GM12875 (cell line): Measurements from ENCODE around the gene EIF2S1.

ENCODE experiments used
- H3K4me3 ChIP-seq: one replicate; pipeline ENCODE4 v1.5.1; 2011; ENCODE audit warnings: low read depth, low read length, control low read depth
- CTCF ChIP-seq: IDR thresholded peaks from 2 replicates; pipeline ENCODE4 v1.5.1; 2011; ENCODE audit warnings: low read depth, mild to moderate bottlenecking, control low read depth, inconsistent platforms, low read length, moderate library complexity, borderline replicate concordance; ENCODE audit not compliant: insufficient read depth

Gene EIF2S1

GRCh38 chr14:67428501-67429031 lies 68.4 kb downstream of the EIF2S1 start:
- no peak overlapping the region for H3K4me3 ChIP-seq

GRCh38 chr14:67429510-67430205 lies 69.5 kb downstream of the EIF2S1 start:
- TF ChIP-seq CTCF, result no peak

More at GRCh38 chr14:67428501-67429031, 68.4 kb downstream of the EIF2S1 start:
- TF ChIP-seq CTCF, result no peak

GRCh38 chr14:67432050-67432564 lies 72.0 kb downstream of the EIF2S1 start:
- TF ChIP-seq CTCF, result no peak

More at GRCh38 chr14:67429510-67430205, 69.5 kb downstream of the EIF2S1 start:
- H3K4me3 ChIP-seq, result no peak overlapping the region

GRCh38 chr14:67435603-67436002 lies 75.5 kb downstream of the EIF2S1 start:
- H3K4me3 ChIP-seq, result no peak overlapping the region
- TF ChIP-seq CTCF, result no peak

More at GRCh38 chr14:67432050-67432564, 72.0 kb downstream of the EIF2S1 start:
- H3K4me3 ChIP-seq, result no peak overlapping the region
